Neural cell (in vitro differentiated cells): ENCODE data around the gene ZMYM2. TPM values are rescaled to one million over a fixed set of nuclear protein-coding genes. Genes with fewer than 3 reads are reported as not detected.

Experiments used
- H2AFZ ChIP-seq: fragments of 200-600, 300-800 bp; sonication (generic), shearing (Covaris generic); 2 replicates; pipeline ENCODE4 v1.6.0; 2014; ENCODE audit warnings: low read depth, mild to moderate bottlenecking, antibody characterized with exemption, low read length, moderate library complexity
- H3F3A ChIP-seq: fragments of 200-600 bp; shearing (Covaris generic); 2 replicates; pipeline ENCODE4 v1.6.1; 2016; ENCODE audit warnings: mild to moderate bottlenecking, moderate library complexity, mixed read lengths, antibody characterized with exemption, low read length; ENCODE audit not compliant: insufficient read depth, poor library complexity, severe bottlenecking
- H3K27ac ChIP-seq: fragments of 200-600, 300-800 bp; sonication (generic), shearing (Covaris generic); 2 replicates; pipeline ENCODE4 v1.5.1; 2014; ENCODE audit warnings: mild to moderate bottlenecking, low read length, moderate library complexity
- H3K27me3 ChIP-seq: fragments of 300-800, 200-600 bp; sonication (generic), shearing (Covaris generic); 2 replicates; pipeline ENCODE4 v1.6.0; 2014; ENCODE audit warnings: mild to moderate bottlenecking, low read depth, low read length, moderate library complexity; ENCODE audit not compliant: insufficient read depth
- H3K36me3 ChIP-seq: fragments of 300-800, 200-600 bp; sonication (generic), shearing (Covaris generic); 2 replicates; pipeline ENCODE4 v1.5.1; 2014; ENCODE audit warnings: mild to moderate bottlenecking, antibody characterized with exemption, low read length, moderate library complexity; ENCODE audit not compliant: insufficient read depth
- H3K4me2 ChIP-seq: fragments of 300-800, 200-600 bp; sonication (generic), shearing (Covaris generic); 2 replicates; pipeline ENCODE4 v1.6.0; 2014; ENCODE audit warnings: mild to moderate bottlenecking, low read length
- H3K4me3 ChIP-seq: fragments of 300-800, 200-600 bp; sonication (generic), shearing (Covaris generic); 2 replicates; pipeline ENCODE4 v1.5.1; 2014; ENCODE audit warnings: mild to moderate bottlenecking, low read length, moderate library complexity
- H3K79me2 ChIP-seq: fragments of 200-600 bp; shearing (Covaris generic); replicated peaks from 2 replicates; pipeline ENCODE4 v1.6.0; 2014; ENCODE audit warnings: mild to moderate bottlenecking, low read length, moderate library complexity; ENCODE audit not compliant: insufficient read depth
- H3K9ac ChIP-seq: fragments of 300-800, 200-600 bp; sonication (generic), shearing (Covaris generic); 2 replicates; pipeline ENCODE4 v1.6.1; 2016; ENCODE audit warnings: mild to moderate bottlenecking, low read length, mixed read lengths
- H3K9me2 ChIP-seq: fragments of 200-600 bp; shearing (Covaris generic); 2 replicates; pipeline ENCODE4 v1.6.1; 2016; ENCODE audit warnings: mild to moderate bottlenecking, low read length, mixed read lengths; ENCODE audit not compliant: insufficient read depth
- H3K9me3 ChIP-seq: fragments of 200-600, 300-800 bp; sonication (generic), shearing (Covaris generic); 2 replicates; pipeline ENCODE4 v1.6.1; 2016; ENCODE audit warnings: mild to moderate bottlenecking, mixed run types, low read length, moderate library complexity, mixed read lengths
- H4K20me1 ChIP-seq: fragments of 200-600 bp; shearing (Covaris generic); 2 replicates; pipeline ENCODE4 v1.6.1; 2016; ENCODE audit warnings: mild to moderate bottlenecking, mixed run types; ENCODE audit not compliant: insufficient read depth
- EP300 ChIP-seq: fragments of 450-650 bp; conservative IDR thresholded peaks from 2 replicates; pipeline ENCODE4 v1.6.1; 2014; ENCODE audit warnings: antibody characterized with exemption, mild to moderate bottlenecking, moderate library complexity; ENCODE audit not compliant: poor library complexity, severe bottlenecking
- EZH2 ChIP-seq: fragments of 200-600, 300-800 bp; shearing (Covaris generic), sonication (generic); IDR thresholded peaks from 2 replicates; pipeline ENCODE4 v1.6.1; 2014; ENCODE audit warnings: antibody characterized with exemption, low read length, borderline replicate concordance, mild to moderate bottlenecking; ENCODE audit not compliant: insufficient read depth, poor library complexity, severe bottlenecking
- MXI1 ChIP-seq: fragments of 450-650 bp; conservative IDR thresholded peaks from 2 replicates; pipeline ENCODE4 v1.6.1; 2014; ENCODE audit warnings: antibody characterized with exemption, mild to moderate bottlenecking; ENCODE audit not compliant: poor library complexity, severe bottlenecking
- POLR2AphosphoS5 ChIP-seq: IDR thresholded peaks from 2 replicates; pipeline ENCODE4 v1.6.1; 2012
- RAD21 ChIP-seq: fragments of 450-650 bp; conservative IDR thresholded peaks from 2 replicates; pipeline ENCODE4 v1.6.1; 2014; ENCODE audit warnings: antibody characterized with exemption, mild to moderate bottlenecking, moderate library complexity
- SMC3 ChIP-seq: fragments of 450-650 bp; conservative IDR thresholded peaks from 2 replicates; pipeline ENCODE4 v1.6.1; 2014; ENCODE audit warnings: antibody characterized with exemption, mild to moderate bottlenecking, moderate library complexity; ENCODE audit not compliant: poor library complexity
- TAF1 ChIP-seq: IDR thresholded peaks from 2 replicates; pipeline ENCODE4 v1.6.1; 2012; ENCODE audit warnings: low read depth
- polyA plus RNA-seq: library from polyadenylated mRNA; depleted of rRNA; stranded (reverse); fragments of >200 nt; gene quantifications from 2 replicates; pipeline ENCODE4 v1.2.3, GENCODE V29; 2014
- TF ChIP-seq, protein P1 (sequence below): IDR thresholded peaks from 2 replicates; pipeline ENCODE4 v1.6.1; 2012; ENCODE audit warnings: borderline replicate concordance
- TF ChIP-seq, protein P2 (sequence below): fragments of 450-650 bp; IDR thresholded peaks from 2 replicates; pipeline ENCODE4 v1.5.1; 2014; ENCODE audit warnings: antibody characterized with exemption, mild to moderate bottlenecking, moderate library complexity; ENCODE audit not compliant: poor library complexity, severe bottlenecking

ZMYM2 gene
- polyA plus RNA-seq, 1 donor from 2014 or later, result 92.2 TPM

- H3K9me3 ChIP-seq, result no peaks in the 10 kb centered on the region
- H3K9ac ChIP-seq, result no peak overlapping the region
- H3K27ac ChIP-seq, result no peak overlapping the region
- no peak overlapping the region for H2AFZ ChIP-seq
- no peaks in the 10 kb centered on the region for H3K27me3 ChIP-seq
- no peak overlapping the region for H3K4me3 ChIP-seq
- H3K9me2 ChIP-seq, result no peaks in the 10 kb centered on the region
- H3K79me2 ChIP-seq, result peaks cover 7% of the 10 kb centered on the region
- H3K4me2 ChIP-seq, result no peak overlapping the region
- TF ChIP-seq EP300, result no peak
- H3F3A ChIP-seq, result peaks cover 4% of the 10 kb centered on the region
- peaks cover 10% of the 10 kb centered on the region for H3K36me3 ChIP-seq
- H4K20me1 ChIP-seq, result no peaks in the 10 kb centered on the region
Observed at GRCh38 chr13:20053891-20054290, 95.4 kb downstream of the ZMYM2 start.

- H3K9me3 ChIP-seq, result no peaks in the 10 kb centered on the region
- no peaks in the 10 kb centered on the region for H3K27me3 ChIP-seq
- no peak overlapping the region for H2AFZ ChIP-seq
- no peak overlapping the region for H3K4me2 ChIP-seq
- H3K9ac ChIP-seq, result no peak overlapping the region
- peaks cover 10% of the 10 kb centered on the region for H3K36me3 ChIP-seq
- no peaks in the 10 kb centered on the region for H4K20me1 ChIP-seq
- no peak overlapping the region for H3K4me3 ChIP-seq
- H3F3A ChIP-seq, result peaks cover 4% of the 10 kb centered on the region
- no peak for TF ChIP-seq EP300
- no peak for TF ChIP-seq POLR2AphosphoS5
- TF ChIP-seq SMC3, result no peak
- no peak for TF ChIP-seq TAF1
- TF ChIP-seq RAD21, result no peak
- TF ChIP-seq, protein P1, sequence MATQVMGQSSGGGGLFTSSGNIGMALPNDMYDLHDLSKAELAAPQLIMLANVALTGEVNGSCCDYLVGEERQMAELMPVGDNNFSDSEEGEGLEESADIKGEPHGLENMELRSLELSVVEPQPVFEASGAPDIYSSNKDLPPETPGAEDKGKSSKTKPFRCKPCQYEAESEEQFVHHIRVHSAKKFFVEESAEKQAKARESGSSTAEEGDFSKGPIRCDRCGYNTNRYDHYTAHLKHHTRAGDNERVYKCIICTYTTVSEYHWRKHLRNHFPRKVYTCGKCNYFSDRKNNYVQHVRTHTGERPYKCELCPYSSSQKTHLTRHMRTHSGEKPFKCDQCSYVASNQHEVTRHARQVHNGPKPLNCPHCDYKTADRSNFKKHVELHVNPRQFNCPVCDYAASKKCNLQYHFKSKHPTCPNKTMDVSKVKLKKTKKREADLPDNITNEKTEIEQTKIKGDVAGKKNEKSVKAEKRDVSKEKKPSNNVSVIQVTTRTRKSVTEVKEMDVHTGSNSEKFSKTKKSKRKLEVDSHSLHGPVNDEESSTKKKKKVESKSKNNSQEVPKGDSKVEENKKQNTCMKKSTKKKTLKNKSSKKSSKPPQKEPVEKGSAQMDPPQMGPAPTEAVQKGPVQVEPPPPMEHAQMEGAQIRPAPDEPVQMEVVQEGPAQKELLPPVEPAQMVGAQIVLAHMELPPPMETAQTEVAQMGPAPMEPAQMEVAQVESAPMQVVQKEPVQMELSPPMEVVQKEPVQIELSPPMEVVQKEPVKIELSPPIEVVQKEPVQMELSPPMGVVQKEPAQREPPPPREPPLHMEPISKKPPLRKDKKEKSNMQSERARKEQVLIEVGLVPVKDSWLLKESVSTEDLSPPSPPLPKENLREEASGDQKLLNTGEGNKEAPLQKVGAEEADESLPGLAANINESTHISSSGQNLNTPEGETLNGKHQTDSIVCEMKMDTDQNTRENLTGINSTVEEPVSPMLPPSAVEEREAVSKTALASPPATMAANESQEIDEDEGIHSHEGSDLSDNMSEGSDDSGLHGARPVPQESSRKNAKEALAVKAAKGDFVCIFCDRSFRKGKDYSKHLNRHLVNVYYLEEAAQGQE, result no peak
- no peak for TF ChIP-seq EZH2
- TF ChIP-seq MXI1, result no peak
- TF ChIP-seq, protein P2, sequence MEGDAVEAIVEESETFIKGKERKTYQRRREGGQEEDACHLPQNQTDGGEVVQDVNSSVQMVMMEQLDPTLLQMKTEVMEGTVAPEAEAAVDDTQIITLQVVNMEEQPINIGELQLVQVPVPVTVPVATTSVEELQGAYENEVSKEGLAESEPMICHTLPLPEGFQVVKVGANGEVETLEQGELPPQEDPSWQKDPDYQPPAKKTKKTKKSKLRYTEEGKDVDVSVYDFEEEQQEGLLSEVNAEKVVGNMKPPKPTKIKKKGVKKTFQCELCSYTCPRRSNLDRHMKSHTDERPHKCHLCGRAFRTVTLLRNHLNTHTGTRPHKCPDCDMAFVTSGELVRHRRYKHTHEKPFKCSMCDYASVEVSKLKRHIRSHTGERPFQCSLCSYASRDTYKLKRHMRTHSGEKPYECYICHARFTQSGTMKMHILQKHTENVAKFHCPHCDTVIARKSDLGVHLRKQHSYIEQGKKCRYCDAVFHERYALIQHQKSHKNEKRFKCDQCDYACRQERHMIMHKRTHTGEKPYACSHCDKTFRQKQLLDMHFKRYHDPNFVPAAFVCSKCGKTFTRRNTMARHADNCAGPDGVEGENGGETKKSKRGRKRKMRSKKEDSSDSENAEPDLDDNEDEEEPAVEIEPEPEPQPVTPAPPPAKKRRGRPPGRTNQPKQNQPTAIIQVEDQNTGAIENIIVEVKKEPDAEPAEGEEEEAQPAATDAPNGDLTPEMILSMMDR, result no peak
- H3K27ac ChIP-seq, result no peak overlapping the region
- no peaks in the 10 kb centered on the region for H3K9me2 ChIP-seq
- peaks cover 7% of the 10 kb centered on the region for H3K79me2 ChIP-seq
Observed at GRCh38 chr13:20054586-20054985, 96.1 kb downstream of the ZMYM2 start.

DNA sequence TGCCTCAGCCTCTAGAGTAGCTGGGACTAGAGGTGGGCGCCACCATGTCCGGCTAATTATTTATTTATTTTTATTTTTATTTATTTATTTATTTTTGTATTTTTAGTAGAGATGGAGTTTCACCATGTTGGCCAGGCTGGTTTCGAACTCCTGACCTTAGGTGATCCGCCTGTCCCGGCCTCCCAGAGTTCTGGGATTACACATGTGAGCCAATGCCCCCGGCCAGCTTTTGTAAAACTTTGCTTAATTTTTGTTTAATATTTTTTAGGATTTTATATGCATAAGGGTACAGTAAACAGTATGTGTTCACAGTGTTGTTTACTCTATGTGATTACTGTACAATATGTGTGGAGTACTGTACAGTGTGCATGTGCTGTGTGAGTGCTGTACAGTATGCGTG, 98.7 kb downstream of the ZMYM2 start:
- Histone ChIP-seq H3K36me3 (peaks cover 14% of the 10 kb centered on the region), H3K4me3 (no peak overlapping the region), H3K9me2 (no peaks in the 10 kb centered on the region), H2AFZ (no peak overlapping the region), H3K27ac (no peak overlapping the region), H3K9ac (no peak overlapping the region), H3K79me2 (peaks cover 7% of the 10 kb centered on the region), H4K20me1 (no peaks in the 10 kb centered on the region), H3K27me3 (no peaks in the 10 kb centered on the region), H3K4me2 (no peak overlapping the region), H3K9me3 (no peaks in the 10 kb centered on the region), H3F3A (no peaks in the 10 kb centered on the region)
- TF ChIP-seq EZH2, result no peak
- TF ChIP-seq EP300, result no peak
- no peak for TF ChIP-seq MXI1
- no peak for TF ChIP-seq POLR2AphosphoS5
- TF ChIP-seq RAD21, result no peak
- TF ChIP-seq, protein P1, result no peak
- TF ChIP-seq SMC3, result no peak
- TF ChIP-seq TAF1, result no peak
- TF ChIP-seq, protein P2, result no peak
